ENCODE measurements around the gene SCRN1. TPM values are rescaled to one million over a fixed set of nuclear protein-coding genes. Genes with fewer than 3 reads are reported as not detected.

The SCRN1 gene
- 30.4 TPM for total RNA-seq
- long read RNA-seq, full-length matches to known transcripts, result 18 of 38 reads
- long read RNA-seq, partial matches to known transcripts, result 0 of 38 reads
- long read RNA-seq, other reads (novel, unspliced or antisense), result 20 of 38 reads

DNA sequence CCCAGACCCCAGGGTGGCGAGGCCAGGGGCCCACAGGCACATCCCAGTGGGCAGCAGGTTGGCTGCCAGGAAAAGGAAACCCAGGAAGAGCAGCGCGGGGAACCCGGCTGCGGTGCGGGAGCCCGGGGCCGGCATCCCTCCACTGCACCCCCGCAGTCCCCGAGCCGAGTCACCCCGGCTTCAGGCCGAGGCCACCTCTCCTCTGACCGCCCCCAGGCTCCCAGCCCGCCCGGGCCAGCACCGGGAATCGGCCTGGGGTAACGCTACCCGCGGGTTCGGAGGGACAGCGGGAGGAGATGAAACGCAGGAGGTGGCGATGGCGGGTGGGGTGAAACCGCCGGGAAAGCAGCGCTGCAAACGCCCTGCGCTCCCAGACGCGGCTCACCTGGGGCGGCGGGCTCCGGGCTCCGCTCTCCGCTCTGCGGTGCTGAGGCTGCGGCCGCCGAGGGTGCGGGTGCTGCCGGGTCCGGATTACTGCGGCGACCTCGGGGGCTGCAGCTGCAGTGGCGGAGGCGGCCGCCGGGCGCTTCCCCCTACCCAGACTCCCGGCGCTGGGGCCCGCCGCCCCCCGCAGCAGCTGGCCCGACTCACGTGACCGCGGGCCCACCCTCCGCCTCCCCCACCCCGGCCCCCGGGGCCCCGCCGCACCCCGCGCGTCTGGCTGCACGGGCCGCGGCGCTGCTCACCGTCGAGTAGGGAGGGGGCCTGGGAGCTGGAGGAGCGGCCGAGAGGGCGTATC lies at the start of gene SCRN1:
TSS of gene SCRN1 (minus strand) at position 545 of the 739 bp plus-strand sequence. CDS start 20,734 bp downstream, outside the sequence.
- intact Hi-C loops (cut with DNase I), result loop anchor here (2.0 kb wide), 1 partner anchor 39 kb away; the partner anchor contains the start of gene PLEKHA8

GRCh38 chr7:30038196-30038980 lies 48.8 kb upstream of the SCRN1 start:
- intact Hi-C loops (cut with DNase I), result no loop called here
- DNase-seq (ENCODE audit: low spot score), result no peak

More for the DNA sequence above, at the start of gene SCRN1:
- no peak for DNase-seq (ENCODE audit: low spot score)

GRCh38 chr7:30036220-30036619 lies 46.6 kb upstream of the SCRN1 start:
- no peak for DNase-seq (ENCODE audit: low spot score)
- intact Hi-C loops (cut with DNase I), result no loop called here

GRCh38 chr7:30034501-30034900 lies 44.9 kb upstream of the SCRN1 start:
- no peak for DNase-seq (ENCODE audit: low spot score)

DNA sequence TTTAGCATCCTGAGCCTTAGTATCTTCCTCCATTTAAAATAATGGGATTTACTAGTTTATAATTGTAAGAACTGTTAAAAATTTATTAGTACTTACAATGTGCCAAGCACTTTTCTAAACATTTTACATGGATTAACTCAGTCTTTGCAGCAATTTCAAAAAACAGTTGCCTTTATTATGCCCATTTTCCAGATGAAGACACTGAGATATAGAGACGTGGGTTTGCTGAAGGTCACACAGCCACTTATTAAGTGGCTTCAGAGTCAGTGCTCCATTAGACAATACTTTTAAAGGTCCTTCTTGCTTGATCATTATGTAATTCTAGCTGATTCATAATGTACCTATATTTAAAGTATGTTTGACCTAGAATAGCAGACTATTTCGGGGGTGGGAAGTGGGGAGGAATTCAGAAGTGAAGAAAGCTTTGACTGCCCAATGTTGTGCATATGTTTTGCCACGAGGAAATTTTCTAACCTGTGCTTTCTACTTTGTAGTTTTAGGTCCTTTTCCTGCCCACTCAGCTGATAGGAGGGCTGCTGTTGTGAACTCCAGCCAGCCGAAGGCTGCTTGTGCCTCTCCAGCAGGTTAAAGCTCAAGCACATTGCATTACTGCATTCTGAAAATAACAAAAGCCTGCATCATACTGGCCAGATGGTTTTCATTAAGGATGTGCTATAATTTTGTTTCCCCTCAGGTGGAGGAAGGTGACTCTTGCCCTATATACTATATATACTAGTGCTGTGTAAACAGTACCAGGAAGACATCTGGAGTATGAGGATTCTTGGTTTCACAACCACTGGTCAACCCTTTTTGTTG lies 42.9 kb upstream of the SCRN1 start:
- no peak for DNase-seq (ENCODE audit: low spot score)
- intact Hi-C loops (cut with DNase I), result no loop called here

More at GRCh38 chr7:30034501-30034900, 44.9 kb upstream of the SCRN1 start:
- intact Hi-C loops (cut with DNase I), result no loop called here

GRCh38 chr7:30029696-30030095 lies 40.1 kb upstream of the SCRN1 start:
- intact Hi-C loops (cut with DNase I), result loop anchor here (2.0 to 5.0 kb wide), 3 partner anchors 41 to 167 kb away; partner anchors contain the start of gene SCRN1
- DNase-seq (ENCODE audit: low spot score), result no peak

DNA sequence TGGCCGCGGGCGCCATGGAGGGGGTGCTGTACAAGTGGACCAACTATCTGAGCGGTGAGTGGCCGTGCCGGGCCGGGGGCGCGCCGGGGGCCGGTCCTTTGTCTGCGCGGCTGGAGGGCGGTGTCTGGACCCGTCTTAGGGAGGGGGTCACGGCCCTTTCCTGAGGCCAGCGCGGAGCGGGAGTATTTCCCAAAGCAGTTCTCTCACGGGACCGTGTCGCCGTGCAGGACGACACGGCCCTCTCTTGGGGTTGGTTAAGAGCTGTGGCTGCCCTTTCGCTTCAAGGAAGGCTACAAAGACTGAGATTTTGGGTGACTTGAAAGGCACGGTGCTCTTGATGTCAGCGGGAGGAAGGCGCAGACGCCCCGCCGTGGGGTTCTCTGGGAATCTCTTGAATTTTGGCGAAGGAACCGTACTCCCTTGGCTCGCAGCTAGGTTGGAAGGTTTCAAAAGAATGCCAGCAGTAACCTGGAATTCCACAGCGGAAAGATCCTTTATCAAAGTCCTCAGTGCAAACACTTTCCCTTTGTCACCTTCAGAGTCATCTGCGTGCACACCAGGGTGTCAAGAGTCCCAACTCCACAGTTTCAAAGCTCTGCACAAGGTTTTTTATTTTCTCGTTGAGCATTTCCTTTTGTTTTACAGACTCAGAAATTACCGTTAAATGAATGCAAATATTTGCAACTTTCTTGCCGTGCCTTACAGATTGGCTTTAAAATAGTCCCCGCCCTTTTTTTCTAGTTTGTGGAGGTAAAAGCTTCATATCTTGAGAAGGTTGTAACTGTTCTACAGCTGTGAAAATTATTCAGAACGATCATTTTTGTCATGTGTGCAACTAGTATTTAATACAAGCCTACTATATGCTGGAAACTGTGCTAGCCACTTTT lies 39.4 kb upstream of the SCRN1 start:
- DNase-seq (ENCODE audit: low spot score), result no peak
- intact Hi-C loops (cut with DNase I), result loop anchor here (2.0 to 5.0 kb wide), 3 partner anchors 40 to 167 kb away; partner anchors contain the start of gene SCRN1

GRCh38 chr7:30028216-30028748 lies 38.7 kb upstream of the SCRN1 start, which contains the start of gene PLEKHA8:
Gene PLEKHA8 (plus strand): TSS chr7:30028412. CDS start chr7:30028763, 351 bp downstream.
- intact Hi-C loops (cut with DNase I), result loop anchor here (2.0 to 5.0 kb wide), 3 partner anchors 39 to 166 kb away; partner anchors contain the start of gene SCRN1
- peak; percentile 94 for DNase-seq (ENCODE audit: low spot score)

GRCh38 chr7:30027740-30028215 lies 38.2 kb upstream of the SCRN1 start:
- intact Hi-C loops (cut with DNase I), result loop anchor here (2.0 to 5.0 kb wide), 3 partner anchors 39 to 165 kb away; partner anchors contain the start of gene SCRN1
- no peak for DNase-seq (ENCODE audit: low spot score)

- DNase-seq (ENCODE audit: low spot score), result no peak
- intact Hi-C loops (cut with DNase I), result loop anchor here (5.0 kb wide), 2 partner anchors 110 to 165 kb away; no protein-coding TSS in a partner anchor
These were observed 37.5 kb upstream of the SCRN1 start for GRCh38 chr7:30027065-30027456.

GRCh38 chr7:30026229-30027064 lies 36.8 kb upstream of the SCRN1 start, which contains the start of gene FKBP14:
Gene FKBP14 (minus strand): TSS chr7:30026702. CDS start chr7:30026508, 194 bp downstream.
- intact Hi-C loops (cut with DNase I), result loop anchor here (5.0 kb wide), 2 partner anchors 111 to 164 kb away; no protein-coding TSS in a partner anchor
- peak; percentile 97 for DNase-seq (ENCODE audit: low spot score)

- intact Hi-C loops (cut with DNase I), result no loop called here
- DNase-seq (ENCODE audit: low spot score), result no peak
These were observed 33.9 kb upstream of the SCRN1 start for GRCh38 chr7:30023524-30023923.

DNA sequence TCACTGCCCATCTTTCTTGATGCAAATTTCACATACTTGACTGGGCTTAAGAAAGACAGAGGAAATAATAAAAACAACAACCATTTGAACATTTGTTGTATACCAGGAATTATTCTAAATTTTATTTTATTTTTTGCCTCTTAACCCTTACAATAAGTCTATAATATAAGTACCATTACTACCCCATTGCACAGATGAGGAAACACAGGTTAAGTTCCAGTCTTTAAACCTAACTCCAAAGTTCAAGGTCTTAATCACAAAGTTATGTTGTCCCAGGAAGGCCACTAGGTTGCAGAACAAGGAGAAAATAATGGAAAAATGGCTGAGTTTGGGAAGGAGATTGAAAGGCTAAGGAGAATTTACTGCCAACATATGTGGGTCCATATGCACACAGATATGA lies 33.4 kb upstream of the SCRN1 start:
- intact Hi-C loops (cut with DNase I), result no loop called here
- no peak for DNase-seq (ENCODE audit: low spot score)

DNA sequence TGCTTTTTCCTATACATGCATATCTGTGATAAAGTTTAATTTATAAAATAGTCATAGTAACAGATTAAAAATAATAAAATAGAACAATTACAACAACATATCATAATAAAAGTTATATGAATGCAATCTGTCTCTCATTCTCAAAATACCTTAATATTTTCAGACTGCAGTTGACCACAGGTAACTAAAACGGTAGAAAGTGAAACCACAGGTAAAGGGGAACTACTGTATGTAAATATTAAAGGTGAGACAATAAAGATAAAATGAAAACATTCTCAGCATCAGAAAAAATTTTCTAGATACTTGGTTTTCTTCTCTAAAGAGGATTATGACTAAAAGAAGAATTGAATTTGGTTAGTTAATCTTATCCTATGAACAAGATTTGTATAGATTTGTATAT lies 30.9 kb upstream of the SCRN1 start:
- intact Hi-C loops (cut with DNase I), result no loop called here
- no peak for DNase-seq (ENCODE audit: low spot score)

DNA sequence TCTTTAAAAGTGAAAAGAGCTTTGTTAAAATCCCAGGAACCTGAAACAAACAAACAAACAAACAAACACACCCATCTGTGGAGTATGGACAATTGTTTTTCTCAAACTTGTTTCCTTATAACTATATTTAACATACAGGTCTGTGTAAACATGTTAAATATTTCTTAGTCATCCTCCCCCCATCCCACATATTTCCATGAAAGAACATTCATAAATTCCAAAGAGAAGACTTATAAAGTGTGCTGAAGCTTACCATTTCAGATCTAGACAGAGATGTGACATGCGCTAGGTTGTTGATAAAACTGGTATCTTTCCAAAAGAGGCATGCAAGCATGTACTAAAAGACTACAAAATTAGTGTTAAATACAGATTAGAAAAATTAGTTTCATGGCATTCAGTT lies 30.4 kb upstream of the SCRN1 start:
- DNase-seq (ENCODE audit: low spot score), result no peak
- intact Hi-C loops (cut with DNase I), result no loop called here

- intact Hi-C loops (cut with DNase I), result no loop called here
- no peak for DNase-seq (ENCODE audit: low spot score)
These were observed 29.8 kb upstream of the SCRN1 start for GRCh38 chr7:30019387-30019786.

- intact Hi-C loops (cut with DNase I), result no loop called here
- DNase-seq (ENCODE audit: low spot score), result no peak
These were observed 28.9 kb upstream of the SCRN1 start for GRCh38 chr7:30018451-30018850.
